OCI-LY7 (cell line): ENCODE data around the gene HCST. TPM values are rescaled to one million over a fixed set of nuclear protein-coding genes. Genes with fewer than 3 reads are reported as not detected.

Experiments
- BruUV-seq: library from RNA; stranded (reverse); fragments of 400-500 nt; replicated peaks from 2 replicates; lab custom pipeline; 2021; lab: Mats Ljungman, UMichigan
- CTCF ChIA-PET: fragments of 300-600 bp; sonication (Branson Sonifier 250); formaldehyde crosslinking; loops from one replicate; lab custom pipeline; 2022; ENCODE audit warnings: antibody characterized with exemption; ENCODE audit not compliant: unreplicated experiment; lab: Charles Lee
- POLR2A ChIA-PET: fragments of 300-600 bp; sonication (Branson Sonifier 250); formaldehyde crosslinking; loops from one replicate; lab custom pipeline; 2022; ENCODE audit warnings: antibody characterized with exemption; lab: Charles Lee
- DNase-seq: peaks from one replicate; pipeline ENCODE4 v3.0.0-alpha.2; 2015; ENCODE audit warnings: low spot score
- H2AFZ ChIP-seq: fragments of 200-600 bp; sonication (generic), shearing (Covaris generic); 2 replicates; pipeline ENCODE4 v1.6.1; 2014; ENCODE audit warnings: mild to moderate bottlenecking, antibody characterized with exemption, low read length, moderate library complexity
- H3K27ac ChIP-seq: fragments of 200-600 bp; sonication (generic); 2 replicates; pipeline ENCODE4 v1.5.1; 2014; ENCODE audit warnings: mixed run types, low read depth, mild to moderate bottlenecking, moderate library complexity, low read length, inconsistent platforms; ENCODE audit not compliant: poor library complexity, severe bottlenecking
- H3K36me3 ChIP-seq: fragments of 200-600 bp; sonication (generic); 2 replicates; pipeline ENCODE4 v1.6.1; 2014; ENCODE audit warnings: mild to moderate bottlenecking, antibody characterized with exemption, low read length, moderate library complexity, mixed read lengths; ENCODE audit not compliant: insufficient read depth
- H3K4me1 ChIP-seq: fragments of 200-600 bp; sonication (generic); 2 replicates; pipeline ENCODE4 v1.5.1; 2014; ENCODE audit warnings: mild to moderate bottlenecking, low read length; ENCODE audit not compliant: insufficient read depth, poor library complexity, severe bottlenecking
- H3K4me2 ChIP-seq: fragments of 200-600 bp; sonication (generic); 2 replicates; pipeline ENCODE4 v1.6.1; 2014; ENCODE audit warnings: mild to moderate bottlenecking, low read length
- H3K4me3 ChIP-seq: fragments of 200-600 bp; sonication (generic); 2 replicates; pipeline ENCODE4 v1.5.1; 2014; ENCODE audit warnings: mild to moderate bottlenecking, low read depth, low read length; ENCODE audit not compliant: poor library complexity, severe bottlenecking
- H3K79me2 ChIP-seq: fragments of 200-600 bp; sonication (generic); 2 replicates; pipeline ENCODE4 v1.6.1; 2016; ENCODE audit warnings: low read depth, mild to moderate bottlenecking, low read length, moderate library complexity, mixed read lengths; ENCODE audit not compliant: insufficient read depth
- H3K9me2 ChIP-seq: fragments of 200-600 bp; sonication (generic); 2 replicates; pipeline ENCODE4 v1.6.1; 2016; ENCODE audit warnings: mild to moderate bottlenecking, low read length, mixed read lengths; ENCODE audit not compliant: insufficient read depth
- H3K9me3 ChIP-seq: fragments of 200-600 bp; sonication (generic); 2 replicates; pipeline ENCODE4 v1.6.1; 2014; ENCODE audit warnings: mild to moderate bottlenecking, mixed run types, low read length, mixed read lengths
- H4K20me1 ChIP-seq: fragments of 200-600 bp; sonication (generic); 2 replicates; pipeline ENCODE4 v1.6.1; 2014; ENCODE audit warnings: mild to moderate bottlenecking, antibody characterized with exemption, low read length, moderate library complexity, mixed read lengths; ENCODE audit not compliant: insufficient read depth
- CTCF ChIP-seq: fragments of 200-600 bp; sonication (generic); conservative IDR thresholded peaks from 2 replicates; pipeline ENCODE4 v1.5.1; 2014; ENCODE audit warnings: mild to moderate bottlenecking, antibody characterized with exemption, low read length, moderate library complexity, mixed read lengths
- EZH2phosphoT487 ChIP-seq: fragments of 200-600 bp; sonication (generic); IDR thresholded peaks from 2 replicates; pipeline ENCODE4 v1.6.1; 2018; ENCODE audit warnings: low read depth, borderline replicate concordance, mild to moderate bottlenecking, mixed run types, antibody characterized with exemption, low read length, moderate library complexity, mixed read lengths
- intact Hi-C: fragments of 100-400 bp; cut with micrococcal nuclease; formaldehyde crosslinking; loops from one replicate; pipeline ENCODE4 v1.10.0; 2022; ENCODE audit not compliant: unreplicated experiment
- total RNA-seq, 2 experiments: library from RNA; depleted of rRNA in 1 of 2; stranded (reverse); fragments of >200 nt in 1 of 2; shearing (Covaris generic) in 1 of 2; gene quantifications; 2 replicates each; pipeline ENCODE4 v1.2.3, GENCODE V29; 2014 to 2022

HCST gene
- total RNA-seq, 2 experiments from 2014 or later: 8.1 to 36.0 TPM

- no peak for DNase-seq
- POLR2A ChIA-PET: no interaction called here
- Histone ChIP-seq H3K9me2 (no peaks in the 10 kb centered on the region), H3K4me3 (no peak overlapping the region), H3K4me2 (peak overlapping the region; percentile 82; the same call in 1 of the 2 replicates), H3K36me3 (no peaks in the 10 kb centered on the region), H3K79me2 (no peaks in the 10 kb centered on the region), H3K9me3 (no peaks in the 10 kb centered on the region), H3K27ac (no peak overlapping the region), H3K4me1 (no peaks in the 10 kb centered on the region), H4K20me1 (no peaks in the 10 kb centered on the region), H2AFZ (no peak overlapping the region)
- BruUV-seq: no TSS peak
- CTCF ChIA-PET: no interaction called here
- intact Hi-C loops: no loop called here
- TF ChIP-seq EZH2phosphoT487 (no peak), CTCF (no peak; the same call in 1 of the 2 replicates)
Observed at GRCh38 chr19:35938282-35939224, 36.2 kb downstream of the HCST start.

- CTCF ChIA-PET: no interaction called here
- intact Hi-C loops: no loop called here
- Histone ChIP-seq H3K9me3 (no peaks in the 10 kb centered on the region), H3K4me3 (no peak overlapping the region), H4K20me1 (no peaks in the 10 kb centered on the region), H3K27ac (no peak overlapping the region), H3K4me1 (no peaks in the 10 kb centered on the region), H3K4me2 (no peak overlapping the region), H3K36me3 (no peaks in the 10 kb centered on the region), H3K79me2 (no peaks in the 10 kb centered on the region), H2AFZ (no peak overlapping the region), H3K9me2 (no peaks in the 10 kb centered on the region)
- no peak for TF ChIP-seq EZH2phosphoT487
- no peak for TF ChIP-seq CTCF
- POLR2A ChIA-PET: no interaction called here
- no TSS peak for BruUV-seq
- no peak for DNase-seq
Observed at GRCh38 chr19:35939307-35940077, 37.2 kb downstream of the HCST start.
